Liver (tissue), 9 donors: ENCODE results near the gene CNTN1. TPM values are rescaled to one million over a fixed set of nuclear protein-coding genes. Genes with fewer than 3 reads are reported as not detected.
A peak's percentile ranks its signal among the peaks of the same experiment; 100 is the strongest.

Experiments used
- DNase-seq: peaks from one replicate; pipeline ENCODE4 v3.0.0-alpha.2; 2017; ENCODE audit warnings: low spot score
- H3K27ac ChIP-seq, 2 donors: one replicate each; pipeline ENCODE4 v1.7.0; 2013; ENCODE audit warnings: inconsistent platforms in 2 of 2, low read length in 2 of 2, control low read depth in 1 of 2, low read depth in 1 of 2, mild to moderate bottlenecking in 1 of 2
- H3K27me3 ChIP-seq, 4 donors: one replicate each; pipeline versions ENCODE4 v1.6.1 to v1.7.0; 2013; ENCODE audit warnings: low read length in 3 of 4, inconsistent platforms in 1 of 4, mild to moderate bottlenecking in 1 of 4, moderate library complexity in 1 of 4; ENCODE audit not compliant: control insufficient read depth in 4 of 4, insufficient read depth in 4 of 4
- H3K36me3 ChIP-seq, 4 donors: one replicate each; pipeline versions ENCODE4 v1.6.1 to v1.7.0; 2013; ENCODE audit warnings: low read length in 3 of 4, mild to moderate bottlenecking in 3 of 4, low read depth in 1 of 4, moderate library complexity in 1 of 4; ENCODE audit not compliant: control insufficient read depth in 4 of 4, insufficient read depth in 3 of 4
- H3K4me1 ChIP-seq, 4 donors: one replicate each; pipeline versions ENCODE4 v1.6.1 to v1.7.0; 2013; ENCODE audit warnings: low read length in 3 of 4, mild to moderate bottlenecking in 3 of 4, moderate library complexity in 1 of 4; ENCODE audit not compliant: control insufficient read depth in 4 of 4, insufficient read depth in 4 of 4
- H3K4me3 ChIP-seq, 3 donors: one replicate each; pipeline versions ENCODE4 v1.6.1 to v1.7.0; 2013; ENCODE audit warnings: low read length in 3 of 3, control low read depth in 1 of 3, low read depth in 1 of 3, mild to moderate bottlenecking in 1 of 3
- H3K9ac ChIP-seq, 2 donors: one replicate each; pipeline ENCODE4 v1.7.0; 2013; ENCODE audit warnings: low read length in 2 of 2, mild to moderate bottlenecking in 2 of 2, moderate library complexity in 2 of 2, control low read depth in 1 of 2, low read depth in 1 of 2
- H3K9me3 ChIP-seq, 4 donors: one replicate each; pipeline versions ENCODE4 v1.6.1 to v1.7.0; 2013; ENCODE audit warnings: low read length in 3 of 4; ENCODE audit not compliant: control insufficient read depth in 4 of 4
- EGR1 ChIP-seq, 2 donors: IDR thresholded peaks; 2 replicates each; pipeline ENCODE4 v1.6.1; 2016 to 2018; ENCODE audit warnings: antibody characterized with exemption in 2 of 2, low read depth in 2 of 2
- FOXA2 ChIP-seq: IDR thresholded peaks from 2 replicates; pipeline ENCODE4 v1.6.1; 2016; ENCODE audit warnings: antibody characterized with exemption
- GABPA ChIP-seq, 2 donors: IDR thresholded peaks in 1 of 2; conservative IDR thresholded peaks in 1 of 2; 2 replicates each; pipeline ENCODE4 v1.6.1; 2016; ENCODE audit warnings: antibody characterized with exemption in 2 of 2, mild to moderate bottlenecking in 1 of 2, moderate library complexity in 1 of 2
- HNF4A ChIP-seq, 2 donors: conservative IDR thresholded peaks; 2 replicates each; pipeline ENCODE4 v1.6.1; 2016; ENCODE audit warnings: antibody characterized with exemption in 2 of 2, mild to moderate bottlenecking in 2 of 2
- HNF4G ChIP-seq: IDR thresholded peaks from 2 replicates; pipeline ENCODE4 v1.6.1; 2016; ENCODE audit warnings: antibody characterized with exemption
- JUND ChIP-seq, 2 donors: IDR thresholded peaks; 2 replicates each; pipeline ENCODE4 v1.6.1; 2016; ENCODE audit warnings: antibody characterized with exemption in 2 of 2
- NR2F2 ChIP-seq: IDR thresholded peaks from 2 replicates; pipeline ENCODE4 v1.6.1; 2016; ENCODE audit warnings: antibody characterized with exemption
- RAD21 ChIP-seq, 2 donors: IDR thresholded peaks; 2 replicates each; pipeline ENCODE4 v1.6.1; 2016; ENCODE audit warnings: antibody characterized with exemption in 2 of 2, mild to moderate bottlenecking in 2 of 2
- RXRA ChIP-seq, 2 donors: IDR thresholded peaks; 2 replicates each; pipeline ENCODE4 v1.6.1; 2017 to 2018; ENCODE audit warnings: antibody characterized with exemption in 2 of 2, mild to moderate bottlenecking in 1 of 2
- SP1 ChIP-seq: IDR thresholded peaks from 2 replicates; pipeline ENCODE4 v1.6.1; 2018; ENCODE audit warnings: antibody characterized with exemption, mild to moderate bottlenecking
- TAF1 ChIP-seq: conservative IDR thresholded peaks from 2 replicates; pipeline ENCODE4 v1.6.1; 2016; ENCODE audit warnings: antibody characterized with exemption, mild to moderate bottlenecking
- WGBS: extraction: QIAGEN DNeasy Blood & Tissue Kit; methylation state at CpG from one replicate; pipeline ENCODE4 v1.1.7; 2013; 5-methylcytosine and 5-hydroxymethylcytosine counted together
- polyA plus RNA-seq, 2 donors: library from polyadenylated mRNA; stranded (reverse) in 1 of 2; unstranded in 1 of 2; fragments of 200-250 nt in 1 of 2; fragments of >200 nt in 1 of 2; fragmentation: Nextera tagmentation in 1 of 2; extraction: Ambion mirVana in 1 of 2; gene quantifications; one replicate each; pipeline versions ENCODE4 v1.2.1 to v1.2.3, GENCODE V29; 2013 to 2015
- total RNA-seq, 2 donors: library from RNA; depleted of rRNA; stranded (reverse); fragments of >200 nt; gene quantifications; one replicate each; pipeline ENCODE4 v1.2.3, GENCODE V29; 2014
- TF ChIP-seq, protein P1 (sequence below): IDR thresholded peaks from 2 replicates; pipeline ENCODE4 v1.6.1; 2016; ENCODE audit warnings: antibody characterized with exemption
- TF ChIP-seq, protein P2 (sequence below): fragments of 150-350 bp; IDR thresholded peaks from 2 replicates; pipeline ENCODE4 v1.5.1; 2017; ENCODE audit warnings: improper control_type of control experiment, low read depth, low read length; ENCODE audit not compliant: missing input control
- TF ChIP-seq, protein P3 (sequence below): IDR thresholded peaks from 2 replicates; pipeline ENCODE4 v1.6.1; 2016; ENCODE audit warnings: antibody characterized with exemption
- TF ChIP-seq, protein P4 (sequence below): IDR thresholded peaks from 2 replicates; pipeline ENCODE4 v1.6.1; 2016; ENCODE audit warnings: antibody characterized with exemption
- donor health status: healthy.
- donor health status: healthy.
- donor health status: healthy.
- donor health status: healthy.
- donor health status: healthy.

Gene CNTN1
- total and polyA plus RNA-seq, 4 donors: 0.03 to 1.2 (median 0.43) TPM

DNA sequence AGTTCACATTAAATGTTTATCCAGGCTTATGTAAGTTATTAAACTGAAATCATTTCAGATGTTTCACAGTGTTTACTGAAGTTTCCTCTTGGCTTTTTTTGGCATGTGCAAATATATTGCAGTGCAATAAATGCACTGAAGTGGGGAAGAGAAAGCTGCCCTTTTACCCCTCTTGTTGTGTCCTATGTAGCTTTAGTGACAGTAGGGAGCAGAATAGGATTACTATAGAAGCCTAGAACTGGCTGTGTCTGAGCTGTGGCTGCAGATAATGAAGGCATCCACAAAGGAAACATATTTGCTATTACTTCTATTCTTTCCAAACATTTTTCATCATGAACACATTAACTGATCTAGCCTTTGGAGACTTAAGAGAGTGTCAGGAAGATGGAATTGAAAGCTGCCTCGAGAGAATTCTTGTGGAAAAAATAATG lies 24.1 kb upstream of the CNTN1 start:
- peaks cover 5 to 9% (median 7%) of the 10 kb centered on the region in 4 donors for H3K4me1 ChIP-seq
- DNase-seq: no peak
- H3K4me3 ChIP-seq: no peak overlapping the region
- H3K36me3 ChIP-seq: no peaks in the 10 kb centered on the region
- H3K27me3 ChIP-seq: peaks cover 0 to 3% (median 0%) of the 10 kb centered on the region in 4 donors
- TF ChIP-seq HNF4A (conservative IDR thresholded peaks at IDR 0.05) (peak in 1 of 2 donors; percentile 16), GABPA (IDR thresholded peaks at IDR 0.05 in 1 of 2, conservative IDR thresholded peaks at IDR 0.05 in 1 of 2) (no peak), HNF4G (no peak), RAD21 (IDR thresholded peaks at IDR 0.05) (peak in 1 of 2 donors; percentile 48), SP1 (no peak)
- no peak overlapping the region for H3K9ac ChIP-seq
- no peak overlapping the region for H3K27ac ChIP-seq
- 35% methylated on average over 1 of the region's 1 CpG for WGBS
- no peaks in the 10 kb centered on the region for H3K9me3 ChIP-seq

DNA sequence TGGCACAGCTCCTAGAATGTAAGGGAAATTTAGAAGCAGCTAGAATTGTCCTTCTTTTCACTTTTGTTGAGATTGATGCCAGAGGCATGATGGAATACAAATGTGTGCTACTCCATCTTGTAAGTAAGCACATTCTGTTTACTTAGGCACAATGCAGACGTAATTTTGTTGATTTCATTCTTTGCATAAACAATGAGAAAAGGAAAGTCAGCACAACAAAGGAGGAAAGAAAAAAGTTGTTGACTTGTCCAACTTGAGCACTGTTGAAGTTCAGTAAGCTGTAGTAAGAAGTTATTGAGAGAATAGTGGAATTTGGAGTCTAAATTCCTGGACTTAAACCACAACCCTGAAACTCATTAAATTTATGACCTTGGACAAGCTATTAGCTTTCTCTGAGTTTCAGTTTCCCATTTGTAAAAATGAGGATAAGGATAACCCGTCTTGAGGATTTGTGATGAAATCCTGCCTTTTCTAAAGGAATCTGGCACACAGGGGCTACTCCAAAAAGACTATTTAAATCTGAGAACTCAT lies 19.4 kb upstream of the CNTN1 start:
- 27% methylated on average over 2 of the region's 2 CpGs for WGBS
- Histone ChIP-seq H3K27me3 (peaks cover 0 to 3% (median 0%) of the 10 kb centered on the region in 4 donors), H3K27ac (no peak overlapping the region), H3K36me3 (no peaks in the 10 kb centered on the region), H3K9me3 (no peaks in the 10 kb centered on the region), H3K4me1 (peaks cover 2 to 9% (median 7%) of the 10 kb centered on the region in 4 donors), H3K9ac (no peak overlapping the region), H3K4me3 (no peak overlapping the region)
- TF ChIP-seq GABPA (IDR thresholded peaks at IDR 0.05 in 1 of 2, conservative IDR thresholded peaks at IDR 0.05 in 1 of 2) (no peak), EGR1 (IDR thresholded peaks at IDR 0.05; ENCODE audit: low read depth in 2 of 2) (no peak), TAF1 (no peak), RXRA (IDR thresholded peaks at IDR 0.05) (no peak), SP1 (no peak), FOXA2 (no peak), HNF4A (conservative IDR thresholded peaks at IDR 0.05) (no peak), RAD21 (IDR thresholded peaks at IDR 0.05) (no peak), JUND (IDR thresholded peaks at IDR 0.05) (no peak), NR2F2 (no peak)
- TF ChIP-seq, protein P1, sequence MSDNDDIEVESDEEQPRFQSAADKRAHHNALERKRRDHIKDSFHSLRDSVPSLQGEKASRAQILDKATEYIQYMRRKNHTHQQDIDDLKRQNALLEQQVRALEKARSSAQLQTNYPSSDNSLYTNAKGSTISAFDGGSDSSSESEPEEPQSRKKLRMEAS: no peak
- TF ChIP-seq, protein P2, sequence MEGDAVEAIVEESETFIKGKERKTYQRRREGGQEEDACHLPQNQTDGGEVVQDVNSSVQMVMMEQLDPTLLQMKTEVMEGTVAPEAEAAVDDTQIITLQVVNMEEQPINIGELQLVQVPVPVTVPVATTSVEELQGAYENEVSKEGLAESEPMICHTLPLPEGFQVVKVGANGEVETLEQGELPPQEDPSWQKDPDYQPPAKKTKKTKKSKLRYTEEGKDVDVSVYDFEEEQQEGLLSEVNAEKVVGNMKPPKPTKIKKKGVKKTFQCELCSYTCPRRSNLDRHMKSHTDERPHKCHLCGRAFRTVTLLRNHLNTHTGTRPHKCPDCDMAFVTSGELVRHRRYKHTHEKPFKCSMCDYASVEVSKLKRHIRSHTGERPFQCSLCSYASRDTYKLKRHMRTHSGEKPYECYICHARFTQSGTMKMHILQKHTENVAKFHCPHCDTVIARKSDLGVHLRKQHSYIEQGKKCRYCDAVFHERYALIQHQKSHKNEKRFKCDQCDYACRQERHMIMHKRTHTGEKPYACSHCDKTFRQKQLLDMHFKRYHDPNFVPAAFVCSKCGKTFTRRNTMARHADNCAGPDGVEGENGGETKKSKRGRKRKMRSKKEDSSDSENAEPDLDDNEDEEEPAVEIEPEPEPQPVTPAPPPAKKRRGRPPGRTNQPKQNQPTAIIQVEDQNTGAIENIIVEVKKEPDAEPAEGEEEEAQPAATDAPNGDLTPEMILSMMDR: no peak
- TF ChIP-seq, protein P3, sequence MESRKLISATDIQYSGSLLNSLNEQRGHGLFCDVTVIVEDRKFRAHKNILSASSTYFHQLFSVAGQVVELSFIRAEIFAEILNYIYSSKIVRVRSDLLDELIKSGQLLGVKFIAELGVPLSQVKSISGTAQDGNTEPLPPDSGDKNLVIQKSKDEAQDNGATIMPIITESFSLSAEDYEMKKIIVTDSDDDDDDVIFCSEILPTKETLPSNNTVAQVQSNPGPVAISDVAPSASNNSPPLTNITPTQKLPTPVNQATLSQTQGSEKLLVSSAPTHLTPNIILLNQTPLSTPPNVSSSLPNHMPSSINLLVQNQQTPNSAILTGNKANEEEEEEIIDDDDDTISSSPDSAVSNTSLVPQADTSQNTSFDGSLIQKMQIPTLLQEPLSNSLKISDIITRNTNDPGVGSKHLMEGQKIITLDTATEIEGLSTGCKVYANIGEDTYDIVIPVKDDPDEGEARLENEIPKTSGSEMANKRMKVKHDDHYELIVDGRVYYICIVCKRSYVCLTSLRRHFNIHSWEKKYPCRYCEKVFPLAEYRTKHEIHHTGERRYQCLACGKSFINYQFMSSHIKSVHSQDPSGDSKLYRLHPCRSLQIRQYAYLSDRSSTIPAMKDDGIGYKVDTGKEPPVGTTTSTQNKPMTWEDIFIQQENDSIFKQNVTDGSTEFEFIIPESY: no peak
- TF ChIP-seq, protein P4, sequence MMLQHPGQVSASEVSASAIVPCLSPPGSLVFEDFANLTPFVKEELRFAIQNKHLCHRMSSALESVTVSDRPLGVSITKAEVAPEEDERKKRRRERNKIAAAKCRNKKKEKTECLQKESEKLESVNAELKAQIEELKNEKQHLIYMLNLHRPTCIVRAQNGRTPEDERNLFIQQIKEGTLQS: no peak
- no peak for DNase-seq
